Activated T-cell treated with anti-CD3 and anti-CD28 coated beads for 1 hour (primary cell): ENCODE data around the gene GRB10.
"Not testable (repeated sequence)": the region's sequence is repeated elsewhere in the genome, so short reads cannot be mapped to it uniquely, and the experiment has no call there.

Experiments used
- DNase-seq: peaks from one replicate; pipeline ENCODE4 v3.0.0-alpha.2; 2020; ENCODE audit warnings: low read depth

GRB10 gene

DNA sequence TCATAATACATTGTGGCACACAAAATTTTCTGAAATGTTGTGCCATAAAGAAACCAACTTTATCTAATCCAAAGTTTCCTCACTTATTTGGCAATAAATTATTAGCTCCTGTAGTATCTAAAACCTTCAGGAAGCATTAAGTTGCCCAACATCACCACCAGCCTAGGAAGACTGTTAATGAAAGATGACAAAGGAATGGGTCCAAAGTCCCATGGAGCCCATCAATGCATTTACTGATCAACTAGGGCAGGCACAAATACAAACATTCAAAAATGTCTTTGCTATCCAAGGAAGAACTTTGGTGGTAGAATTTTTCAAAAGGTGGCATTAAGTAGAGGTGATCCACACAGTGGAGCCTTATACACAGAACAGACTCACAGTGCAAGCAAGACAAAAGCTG, 4.5 kb downstream of the GRB10 start:
- no peak for DNase-seq

DNA sequence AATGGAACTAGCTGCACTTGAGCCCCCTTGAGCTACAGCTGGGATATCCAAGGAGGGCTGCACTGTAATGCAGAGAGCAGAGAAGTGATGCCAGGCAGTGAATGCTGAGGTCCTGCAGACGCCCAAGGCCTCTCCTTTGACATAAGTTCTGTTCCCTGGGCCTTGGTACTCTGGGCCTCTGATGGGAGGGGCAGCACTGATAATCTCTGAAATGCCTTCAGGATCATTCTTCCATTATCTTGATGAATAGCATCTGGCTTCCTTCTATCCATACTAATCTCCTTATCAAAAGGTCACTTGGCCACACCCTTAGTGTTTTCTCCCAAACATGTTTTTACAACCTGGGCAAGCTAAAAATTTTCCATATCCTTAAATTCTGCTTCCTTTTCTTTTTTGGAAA, 6.9 kb downstream of the GRB10 start:
- DNase-seq: no peak

DNA sequence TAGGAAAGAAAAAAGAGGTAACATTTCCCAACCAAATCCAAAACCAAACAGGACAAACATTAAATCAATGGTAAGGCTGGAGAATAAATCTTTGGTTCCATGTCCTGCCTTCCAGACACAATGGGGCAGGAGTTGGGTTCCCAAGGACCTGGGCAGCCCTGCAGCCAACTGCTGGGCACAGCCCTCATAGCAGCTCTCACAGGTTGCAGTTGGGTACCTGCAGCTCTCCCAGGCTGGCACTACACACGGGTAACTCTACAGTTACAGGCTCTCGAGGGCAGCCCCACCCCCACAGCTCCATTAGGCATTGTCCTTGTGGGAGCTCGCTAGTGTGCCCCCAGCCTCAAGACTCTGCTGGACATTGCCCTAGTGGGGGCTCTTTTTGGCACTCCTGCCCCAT, 7.5 kb downstream of the GRB10 start:
- DNase-seq: no peak

DNA sequence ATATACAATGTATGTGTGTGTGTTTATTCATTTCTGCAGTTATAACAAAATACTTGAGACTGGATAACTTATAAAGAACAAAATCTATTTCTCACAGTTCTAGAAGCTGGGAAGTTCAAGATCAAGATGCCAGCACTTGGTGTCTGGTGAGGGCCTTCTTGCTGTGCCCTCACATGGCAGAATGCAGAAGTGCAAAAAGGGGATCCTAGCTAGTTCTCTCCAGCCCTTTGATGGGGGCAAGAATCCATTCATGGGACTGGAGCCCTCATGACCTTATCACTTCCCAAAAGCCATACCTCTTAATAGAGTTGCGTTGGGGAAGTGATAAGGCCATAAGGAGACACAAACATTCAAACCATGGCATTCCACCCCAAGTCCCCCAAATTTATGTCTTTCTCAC, 8.4 kb downstream of the GRB10 start:
- DNase-seq: no peak

DNA sequence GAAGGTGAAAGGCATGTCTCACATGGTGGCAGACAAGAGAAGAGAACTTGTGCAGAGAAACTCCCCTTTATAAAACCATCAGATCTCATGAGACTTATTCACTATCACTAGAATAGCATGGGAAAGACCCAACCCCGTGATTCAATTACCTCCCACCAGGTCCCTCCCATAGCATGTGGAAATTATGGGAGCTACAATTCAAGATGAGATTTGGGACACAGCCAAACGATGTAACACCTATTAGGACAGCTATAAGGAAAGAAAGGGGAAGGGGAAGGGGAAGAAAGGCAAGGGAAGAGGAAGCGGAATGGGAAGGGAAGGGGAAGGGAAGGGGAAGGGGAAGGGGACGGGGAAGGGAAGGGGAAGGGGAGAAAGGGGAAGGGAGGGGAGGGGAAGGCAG, 9.6 kb downstream of the GRB10 start:
- not testable (repeated sequence) for DNase-seq

DNA sequence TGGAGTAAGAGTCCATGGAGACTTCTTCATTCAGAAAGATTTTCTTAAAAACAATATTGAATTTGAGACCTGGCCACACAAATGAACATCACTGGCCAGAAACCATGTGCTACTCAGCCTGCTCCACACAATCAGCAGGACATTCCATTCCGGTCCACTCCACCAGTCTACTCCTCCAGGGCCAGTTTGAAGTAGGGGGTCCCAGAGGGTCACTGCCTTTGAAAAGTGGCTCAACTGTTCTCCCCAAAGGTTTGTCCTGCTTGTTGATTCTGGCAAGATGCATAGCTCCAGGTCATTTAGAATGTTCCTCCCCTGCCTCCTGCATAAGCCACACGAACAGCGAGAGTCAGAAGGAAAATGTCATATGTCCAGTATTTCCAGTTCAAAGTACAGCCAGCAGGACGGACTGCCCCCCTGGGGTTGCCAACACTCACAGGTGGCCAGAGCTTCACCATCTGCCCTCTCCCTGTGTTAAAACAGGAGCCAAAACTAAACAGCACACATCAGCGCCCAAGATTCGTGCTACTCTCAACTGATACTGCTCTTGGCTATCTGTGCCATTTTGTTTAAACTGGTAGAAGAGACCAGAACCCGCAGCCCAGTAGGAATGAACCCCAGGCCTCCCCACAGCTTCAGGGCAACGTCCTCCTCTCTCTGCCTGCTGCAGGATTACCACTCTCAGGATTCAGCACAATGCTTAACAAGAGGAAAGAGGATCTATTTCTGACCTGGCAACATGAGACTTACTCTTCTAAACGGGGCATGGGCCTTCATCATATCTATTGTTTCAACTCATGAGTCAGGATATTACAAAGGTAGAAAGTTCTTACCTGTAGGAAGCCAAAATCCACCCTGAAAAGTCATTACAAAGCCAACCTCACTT, 11.3 kb downstream of the GRB10 start:
- DNase-seq: no peak

DNA sequence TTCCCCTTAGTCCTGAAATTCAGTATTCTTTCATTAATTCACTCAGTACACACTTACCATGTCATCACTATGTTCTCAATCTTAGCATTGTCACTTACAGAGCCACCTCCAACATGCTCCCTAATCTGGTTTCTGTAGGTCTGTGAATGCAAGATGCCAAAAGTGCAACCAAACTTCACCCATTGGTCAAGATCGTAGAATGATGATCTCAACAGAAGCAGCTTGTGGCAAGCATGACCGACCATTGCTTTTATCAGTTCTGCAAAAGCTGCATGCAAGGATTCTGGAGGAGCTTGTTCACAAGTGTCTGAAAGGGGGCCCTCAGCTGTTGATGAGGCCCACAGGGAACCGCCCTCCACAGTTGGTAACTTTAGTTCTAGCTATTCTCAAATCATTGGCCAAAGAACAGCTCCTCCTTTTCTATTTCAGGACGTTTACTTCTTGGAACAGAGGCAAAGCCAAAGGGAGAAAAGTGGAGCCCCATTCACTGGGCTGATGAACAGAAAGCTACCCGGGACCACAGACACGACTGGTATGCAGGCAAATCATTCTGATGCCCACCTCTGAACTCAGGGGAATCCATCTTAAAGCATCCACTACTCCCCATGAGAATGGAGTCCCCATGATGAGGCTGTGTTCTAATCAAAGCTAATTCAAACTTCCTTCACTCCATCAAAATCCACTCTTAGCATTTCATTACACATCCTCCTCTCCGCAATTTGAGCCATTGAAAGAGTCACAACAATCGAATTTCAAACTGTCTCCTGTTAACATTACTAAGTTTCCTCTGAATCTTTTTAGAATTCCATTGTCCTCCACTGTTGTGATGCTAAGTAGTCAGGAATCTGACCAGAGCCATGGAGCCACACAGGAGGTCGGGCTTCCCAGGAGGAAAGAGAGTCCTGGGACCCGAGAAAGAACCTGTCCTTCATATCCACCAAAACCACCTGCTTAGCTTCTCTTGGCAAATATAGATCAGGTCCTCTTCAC, 13.9 kb downstream of the GRB10 start:
- DNase-seq: no peak

DNA sequence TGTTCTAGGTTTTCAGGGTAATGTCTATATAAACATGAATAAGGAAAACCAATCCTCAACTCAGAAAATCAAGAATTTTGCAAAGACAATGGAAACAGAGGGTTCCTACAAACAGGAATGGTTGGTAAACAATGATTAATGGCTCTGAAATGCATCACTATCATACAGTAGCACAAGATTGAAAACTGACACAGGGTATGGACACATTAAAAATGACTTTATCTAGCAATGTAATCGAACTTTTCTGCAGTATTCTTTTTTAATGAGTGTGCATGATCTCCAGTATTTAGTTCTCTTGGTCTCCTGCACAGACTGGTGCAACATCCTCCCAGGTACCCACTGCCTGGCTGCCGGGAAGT, 15.9 kb downstream of the GRB10 start:
- no peak for DNase-seq

DNA sequence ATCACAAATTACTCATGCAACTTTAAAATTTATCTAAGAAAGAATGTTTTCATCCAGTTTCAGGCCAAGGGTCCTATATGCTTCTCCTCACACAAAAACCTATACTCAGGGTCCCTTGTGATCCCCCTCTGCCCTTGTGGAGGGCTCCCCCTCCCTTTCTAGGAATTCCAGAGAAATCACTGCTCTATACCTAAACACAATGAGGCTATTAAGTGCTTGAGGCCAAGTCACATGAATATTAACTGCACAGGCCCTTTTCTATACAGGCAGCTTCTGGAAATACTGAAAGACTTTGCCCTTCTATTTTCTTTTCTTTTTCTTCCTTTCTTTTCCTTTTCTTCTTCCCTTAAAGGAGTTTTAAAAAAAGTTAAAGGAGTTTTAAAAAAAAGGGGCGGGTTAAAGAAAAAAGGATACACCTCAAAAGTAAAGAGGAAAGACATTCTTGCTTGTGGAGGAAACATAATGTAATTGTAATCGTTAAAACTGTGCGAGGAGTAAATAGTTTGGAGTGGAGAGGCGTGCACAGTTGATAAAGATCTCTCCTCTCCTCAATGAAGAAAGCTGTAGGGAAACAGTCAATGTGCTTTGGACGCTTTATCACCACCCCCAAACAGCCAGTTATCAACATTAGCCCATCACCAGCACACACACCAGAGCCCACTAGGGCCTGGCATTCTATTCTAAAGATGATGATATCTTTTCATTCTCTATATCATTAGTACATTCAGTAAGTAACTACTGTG, 16.4 kb downstream of the GRB10 start:
- DNase-seq: no peak

DNA sequence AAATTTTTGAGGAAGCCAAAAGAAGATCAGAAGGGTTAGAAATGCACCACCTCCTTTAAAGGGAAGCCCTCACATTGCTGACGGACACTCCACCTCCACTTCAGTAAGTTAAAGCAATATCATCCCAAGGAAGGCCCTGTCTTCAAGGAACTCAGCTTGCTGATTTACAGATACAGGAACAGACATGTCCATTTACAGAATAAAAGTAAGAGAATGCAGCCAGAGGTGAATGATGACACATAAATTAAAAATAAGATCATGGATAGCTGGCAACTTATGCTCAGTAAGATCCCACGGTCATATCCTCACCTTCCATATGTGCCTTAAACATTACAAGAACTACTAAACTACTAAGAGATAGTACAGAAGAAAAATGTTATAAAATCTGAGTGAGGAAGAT, 20.4 kb downstream of the GRB10 start:
- DNase-seq: no peak

DNA sequence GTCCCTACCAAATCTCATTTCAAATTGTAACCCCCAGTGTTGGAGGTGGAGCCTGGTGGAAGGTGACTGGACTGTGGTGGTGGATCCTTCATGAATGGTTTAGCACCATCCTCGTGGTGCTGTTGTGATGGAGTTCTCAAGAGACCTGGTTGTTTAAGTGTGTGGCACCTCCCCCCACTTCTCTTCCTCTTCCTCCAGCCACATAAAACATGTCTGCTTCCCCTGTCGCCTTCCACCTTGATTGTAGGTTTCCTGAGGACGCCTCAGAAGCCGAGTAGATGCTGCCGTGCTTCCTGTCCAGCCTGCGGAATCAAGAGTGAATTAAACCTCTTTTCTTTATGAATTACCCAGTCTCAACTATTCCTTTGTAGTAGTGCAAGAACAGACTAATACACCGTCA, 21.0 kb downstream of the GRB10 start:
- no peak for DNase-seq

DNA sequence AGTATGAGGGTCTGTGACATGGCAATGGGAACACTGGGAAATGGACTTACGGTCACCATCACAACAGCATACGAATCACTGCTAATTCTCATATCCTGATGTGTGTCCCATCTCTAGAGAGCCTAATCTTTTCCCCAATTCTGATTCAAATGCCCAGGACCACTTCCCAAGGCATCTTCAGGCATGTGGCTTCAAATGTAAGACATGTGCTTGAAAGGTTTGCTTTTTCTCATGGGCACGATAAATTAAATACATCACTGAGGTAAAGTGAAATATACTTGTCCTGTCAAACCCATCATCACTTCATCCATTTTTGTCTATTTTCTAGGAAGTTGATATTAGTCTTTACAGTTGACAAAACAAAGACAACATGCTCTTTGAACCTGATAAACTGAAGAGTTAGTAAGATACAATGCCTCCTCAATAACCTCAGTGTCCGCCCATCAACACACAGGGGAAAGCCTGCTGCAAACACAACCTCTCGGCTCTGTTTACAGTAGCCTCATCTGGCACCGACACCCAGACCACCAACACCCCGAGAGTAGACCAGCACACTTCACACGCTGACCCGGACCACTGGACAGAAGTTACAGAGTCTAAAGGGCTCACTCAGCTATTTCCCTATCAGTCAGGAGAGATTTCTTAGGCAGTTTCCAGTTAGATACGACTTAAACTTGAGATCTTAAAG, 24.8 kb downstream of the GRB10 start:
- no peak for DNase-seq

DNA sequence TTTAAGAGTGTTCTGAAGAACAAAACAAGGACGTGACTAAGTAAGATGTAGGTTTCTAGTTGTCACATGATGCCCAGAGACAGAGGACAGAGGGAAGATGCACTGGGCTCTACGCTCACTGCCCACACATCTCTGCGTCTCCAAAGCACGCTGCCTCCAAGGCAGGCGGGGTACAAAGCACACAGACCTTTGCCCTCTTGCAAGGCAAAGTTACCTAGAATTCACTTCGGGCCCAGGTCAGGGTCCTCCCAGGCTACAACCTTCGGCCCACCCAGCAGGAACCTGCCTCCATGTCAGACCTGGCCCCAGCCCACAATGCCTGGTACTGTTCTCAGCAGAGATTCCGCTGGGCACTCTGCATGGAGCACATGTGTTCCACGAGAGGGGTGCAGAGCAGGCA, 26.5 kb downstream of the GRB10 start:
- no peak for DNase-seq

DNA sequence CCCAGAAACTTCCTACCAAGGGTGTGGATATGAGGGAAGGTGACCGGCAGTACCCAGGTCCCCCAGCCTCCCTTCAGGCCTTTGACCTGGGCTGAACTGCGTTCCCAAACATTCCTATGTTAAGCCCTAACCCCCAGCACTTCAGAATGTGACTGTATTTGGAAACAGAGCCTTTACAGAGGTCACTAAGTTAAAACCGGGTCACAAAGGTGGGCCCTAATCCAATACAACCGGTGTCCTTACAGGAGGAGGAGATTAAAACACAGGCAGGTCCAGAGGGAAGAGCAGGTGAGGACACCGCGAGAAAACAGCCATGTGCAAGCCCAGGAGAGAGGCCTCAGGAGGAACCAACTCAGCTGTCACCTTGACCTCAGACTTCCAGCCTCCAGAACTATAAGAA, 28.0 kb downstream of the GRB10 start:
- no peak for DNase-seq

DNA sequence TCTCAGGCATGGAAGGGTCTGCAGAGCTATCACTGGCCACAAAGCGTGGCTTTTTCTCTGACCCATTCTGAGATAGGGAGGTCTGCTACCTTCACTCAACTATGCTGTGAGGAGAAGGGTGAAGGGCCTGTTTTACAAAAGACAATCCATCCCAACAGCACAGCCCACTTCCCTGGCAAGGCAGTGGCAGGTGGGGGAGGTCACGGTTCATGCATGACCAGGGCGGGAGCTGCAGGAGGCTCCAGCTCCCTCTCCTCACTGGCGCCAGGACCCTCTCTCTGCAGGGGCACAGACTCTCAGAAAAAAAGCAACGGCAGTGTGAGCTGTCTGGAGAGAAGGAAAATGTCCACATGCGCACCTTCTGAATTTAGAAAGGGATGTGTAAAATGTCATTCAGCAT, 28.5 kb downstream of the GRB10 start:
- no peak for DNase-seq

DNA sequence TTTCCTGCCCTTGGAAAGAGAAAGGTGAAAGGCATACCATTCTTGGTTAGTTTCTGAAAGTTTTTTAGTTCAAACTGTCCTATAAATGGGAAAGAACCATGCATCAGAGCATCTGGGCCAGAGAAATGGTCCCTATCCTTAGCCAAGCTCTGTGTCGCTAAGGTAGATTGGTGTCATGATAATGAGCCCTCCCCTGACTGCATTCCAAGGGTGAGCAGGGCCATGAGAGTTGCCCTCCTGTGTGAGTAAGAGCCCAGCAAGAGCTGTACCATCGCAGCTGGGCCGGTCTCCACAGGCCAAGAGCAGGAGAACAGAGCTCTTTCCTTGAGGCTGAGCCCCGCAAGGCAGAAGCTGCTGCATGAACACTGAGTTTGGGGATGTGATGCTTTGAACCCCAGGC, 30.3 kb downstream of the GRB10 start:
- no peak for DNase-seq

DNA sequence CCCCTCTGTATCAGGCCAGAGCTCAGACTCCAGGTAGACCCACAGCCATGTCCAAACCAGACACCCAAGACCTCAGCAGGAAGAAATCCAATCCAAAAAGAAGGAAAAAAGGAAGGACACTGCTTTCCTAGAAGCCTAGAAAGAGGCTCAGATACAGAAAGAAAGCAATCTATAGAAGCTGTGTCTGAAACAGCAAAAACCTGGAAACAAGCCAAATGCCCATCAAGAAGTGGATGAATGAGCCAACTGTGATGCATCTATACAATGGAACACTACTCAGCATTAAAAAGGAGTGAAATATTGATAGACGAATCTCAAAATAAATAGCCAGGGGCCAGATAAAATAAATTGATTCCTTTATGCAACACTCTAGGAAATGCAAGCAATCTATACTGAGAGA, 31.6 kb downstream of the GRB10 start:
- no peak for DNase-seq

DNA sequence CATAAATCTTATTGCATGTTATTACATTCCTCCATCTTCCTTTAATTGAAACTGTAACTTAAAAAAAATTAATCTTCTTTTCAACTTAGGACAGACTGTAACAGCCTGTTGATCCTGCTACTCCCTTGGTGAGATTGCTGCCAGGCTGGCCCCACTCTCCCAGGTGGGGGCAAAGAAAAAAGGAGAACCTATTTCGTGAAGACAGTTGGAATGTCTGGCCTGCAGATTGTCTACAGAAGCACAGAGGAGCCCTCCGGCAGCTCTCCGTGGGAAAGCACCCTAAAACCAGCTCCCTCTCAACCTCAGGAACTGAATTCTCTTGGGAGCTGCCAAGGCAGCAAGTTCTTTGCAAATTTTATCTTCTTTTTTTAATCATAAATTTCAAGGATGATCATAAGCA, 32.8 kb downstream of the GRB10 start:
- DNase-seq: no peak

DNA sequence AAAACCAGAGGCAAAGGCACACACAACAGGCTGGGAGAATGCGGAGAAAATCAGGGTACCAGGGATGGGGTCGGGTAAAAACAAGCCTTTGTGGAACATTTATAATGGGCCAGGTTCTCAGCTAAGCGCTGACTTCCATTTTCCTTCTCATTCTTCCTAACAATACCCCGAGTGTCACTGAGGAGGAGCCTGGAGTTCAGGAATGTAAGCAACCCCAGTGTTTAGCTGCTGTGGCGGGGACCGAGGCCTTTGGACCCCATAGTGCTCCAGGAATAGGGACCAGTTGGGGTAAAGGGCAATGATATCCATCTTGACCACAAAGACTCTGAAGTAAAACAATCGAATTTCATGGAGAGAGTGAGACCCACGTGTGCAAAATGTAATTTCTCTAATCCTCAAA, 34.2 kb downstream of the GRB10 start:
- no peak for DNase-seq

DNA sequence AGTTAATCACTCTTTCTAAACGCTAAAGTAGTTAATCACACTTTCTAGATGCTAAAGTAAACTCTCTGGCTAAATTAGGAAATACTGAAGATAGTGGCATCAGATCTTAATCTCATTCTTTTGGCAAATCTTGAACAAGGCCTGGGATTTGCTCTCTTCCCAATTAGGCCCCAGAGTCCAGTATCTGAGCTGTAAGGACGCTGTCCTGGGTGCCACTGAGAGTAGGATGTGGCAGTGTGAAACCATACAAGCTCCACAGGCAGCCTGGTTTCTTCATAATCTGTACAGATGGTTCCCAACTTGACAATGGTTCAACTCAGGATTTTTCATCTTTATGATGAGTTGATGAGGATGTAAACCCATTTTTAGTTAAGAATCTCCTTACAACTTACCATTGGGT, 36.9 kb downstream of the GRB10 start:
- no peak for DNase-seq

DNA sequence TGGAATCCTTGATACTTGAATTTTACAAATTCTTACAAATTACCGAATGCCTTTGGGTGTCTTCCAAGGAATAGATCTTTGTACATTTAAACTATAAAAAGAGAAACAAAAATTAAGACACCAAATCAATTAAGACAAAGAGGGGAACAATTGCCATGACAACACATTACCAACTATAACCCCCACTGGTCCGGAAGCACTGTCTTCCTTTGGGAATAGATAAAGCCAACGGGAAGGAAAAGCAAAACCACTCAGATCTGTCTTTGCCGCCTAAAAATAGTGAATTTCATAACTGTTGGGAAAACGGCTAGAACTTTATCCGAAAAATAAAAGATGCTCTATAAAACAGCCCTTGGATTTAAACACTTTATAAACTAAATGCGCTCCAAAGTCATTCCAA, 37.4 kb downstream of the GRB10 start:
- DNase-seq: no peak

DNA sequence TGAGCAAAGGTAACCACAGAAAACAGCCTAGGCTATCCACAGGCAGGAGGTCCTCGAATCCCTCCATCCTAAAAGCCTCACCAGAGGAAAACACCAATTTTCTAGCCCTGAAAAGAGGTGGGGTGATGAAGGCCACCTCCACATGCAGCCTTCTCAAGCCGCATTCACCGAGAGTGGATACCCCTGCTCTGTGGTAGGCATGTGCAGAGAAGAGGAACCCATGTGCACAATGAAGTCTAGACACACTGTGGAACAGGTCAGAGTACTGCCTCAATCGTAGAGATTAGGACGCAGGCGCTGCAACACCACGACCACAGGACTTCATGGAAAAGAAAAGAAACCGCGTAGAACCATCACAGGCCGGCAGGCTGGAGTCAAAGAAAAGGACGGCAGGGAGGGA, 38.8 kb downstream of the GRB10 start:
- DNase-seq: no peak
